Raji (cell line): ENCODE results near the gene FAM163B.

Source experiments
- POLR2A ChIP-seq: IDR thresholded peaks from 2 replicates; pipeline ENCODE4 v1.6.1; 2011; ENCODE audit warnings: low read depth, low read length, control low read depth; ENCODE audit not compliant: insufficient read depth

The FAM163B gene

GRCh38 chr9:133609311-133610098 is at the start of gene FAM163B:
Gene FAM163B, minus strand, starts transcription at chr9:133609389. Its CDS starts 29,166 bp downstream, at chr9:133580223.
- TF ChIP-seq POLR2A: no peak

DNA sequence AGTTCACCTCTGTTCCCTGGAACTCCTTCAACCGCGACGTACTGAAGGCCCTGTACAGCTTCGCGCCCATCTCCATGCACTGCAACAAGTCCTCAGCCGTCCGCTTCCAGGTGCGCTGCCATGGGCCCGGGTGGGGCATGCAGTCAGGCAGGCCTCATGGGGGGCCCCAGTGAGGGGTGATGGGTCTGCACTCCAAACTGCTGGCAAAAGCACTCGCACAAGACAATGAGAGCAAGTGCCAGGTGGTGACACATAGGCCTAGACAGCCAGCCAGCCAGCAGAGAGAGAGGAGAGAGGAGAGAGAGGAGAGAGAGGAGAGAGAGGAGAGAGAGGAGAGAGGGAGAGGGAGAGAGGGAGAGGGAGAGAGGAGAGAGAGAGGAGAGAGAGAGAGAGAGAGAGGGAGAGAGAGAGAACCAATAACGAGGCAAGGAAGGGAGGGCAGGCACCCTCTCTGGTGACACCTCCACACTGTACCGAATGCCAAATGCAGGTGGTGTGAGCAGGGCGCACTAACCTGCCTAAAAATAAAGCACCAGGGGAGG is 48.0 kb upstream of the FAM163B start:
- no peak for TF ChIP-seq POLR2A

DNA sequence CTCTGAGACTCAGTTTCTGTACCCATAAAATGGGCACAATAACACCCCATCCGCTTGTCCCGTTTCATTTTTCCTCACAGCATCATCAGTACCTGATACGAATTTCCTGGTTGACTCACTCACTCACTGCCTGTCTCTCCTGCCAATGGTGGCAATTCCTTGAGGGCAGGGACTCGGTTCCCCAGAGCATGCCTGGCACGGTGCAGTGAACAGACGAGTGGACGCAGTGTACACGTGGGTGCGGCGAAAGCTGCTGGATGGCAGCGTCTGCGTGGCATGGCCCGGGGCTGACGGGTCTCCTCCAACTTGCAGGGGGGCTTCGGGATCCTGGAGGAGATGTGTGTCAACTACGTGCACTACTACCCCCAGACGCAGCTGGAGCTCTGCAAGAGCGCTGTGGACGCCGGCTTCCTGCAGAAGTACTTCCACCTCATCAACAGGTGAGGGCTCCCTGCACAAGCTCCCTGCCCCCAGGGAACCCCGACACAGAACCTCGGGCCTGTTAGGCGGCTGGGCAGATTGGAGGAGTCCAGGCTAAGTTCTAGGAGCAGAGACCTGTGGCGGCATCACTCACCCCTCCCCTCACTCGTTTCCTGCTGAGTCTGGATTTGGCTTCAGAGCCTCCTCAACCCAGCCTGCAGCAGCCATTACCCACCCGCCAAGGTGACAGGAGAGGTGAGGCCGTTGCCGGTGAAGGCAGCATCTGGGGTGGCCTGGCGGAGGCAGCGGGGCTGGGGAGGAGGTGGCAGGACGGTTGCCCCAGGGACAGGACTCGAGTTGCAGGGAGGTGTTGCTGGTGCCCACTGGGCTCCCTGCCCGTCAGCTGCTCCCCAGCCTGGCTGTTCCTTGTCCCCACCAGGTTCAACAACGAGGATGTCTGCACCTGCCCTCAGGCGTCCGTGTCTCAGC is 47.3 kb upstream of the FAM163B start:
- TF ChIP-seq POLR2A: no peak

DNA sequence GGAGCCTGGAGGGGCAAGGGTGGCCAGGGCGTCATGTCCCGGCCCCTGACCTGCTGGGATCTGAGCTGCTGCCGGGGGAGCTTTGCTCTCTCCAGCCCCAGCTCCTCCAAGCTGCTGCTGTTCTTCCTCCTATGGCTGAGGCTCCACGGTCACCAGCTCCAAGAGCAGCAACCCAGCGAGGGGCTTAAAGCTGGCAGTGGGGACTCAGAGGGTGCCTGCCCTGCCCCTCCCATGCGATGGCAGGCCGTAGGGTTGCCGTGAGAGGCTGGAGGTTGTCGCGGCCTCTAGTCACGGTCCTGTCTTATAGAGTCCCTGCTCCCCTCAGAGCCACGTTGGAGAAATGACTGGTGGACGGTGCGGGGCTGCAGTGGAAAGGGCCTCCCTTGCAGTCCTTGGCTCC is 46.5 kb upstream of the FAM163B start:
- TF ChIP-seq POLR2A: no peak

GRCh38 chr9:133654736-133655657 is 45.8 kb upstream of the FAM163B start:
- no peak for TF ChIP-seq POLR2A

DNA sequence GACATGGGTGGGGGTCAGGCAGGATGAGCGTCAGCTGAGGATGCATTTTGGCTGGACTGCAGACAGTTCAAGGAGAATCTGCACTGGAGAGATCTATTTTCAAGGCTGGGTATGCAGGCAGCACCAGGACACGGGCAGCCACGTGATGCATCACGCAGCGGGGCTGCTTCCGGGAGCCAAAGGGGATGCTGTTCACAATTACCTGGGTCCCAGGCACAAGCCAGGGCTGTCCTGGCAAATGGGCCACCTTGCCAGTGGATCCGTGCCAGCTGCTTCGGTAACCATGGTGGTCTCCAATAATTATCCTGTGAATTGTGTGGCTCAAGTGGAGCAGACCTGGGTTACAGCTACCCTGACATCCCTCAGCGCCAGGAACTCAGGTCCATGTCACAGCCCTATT is 44.4 kb upstream of the FAM163B start:
- no peak for TF ChIP-seq POLR2A

DNA sequence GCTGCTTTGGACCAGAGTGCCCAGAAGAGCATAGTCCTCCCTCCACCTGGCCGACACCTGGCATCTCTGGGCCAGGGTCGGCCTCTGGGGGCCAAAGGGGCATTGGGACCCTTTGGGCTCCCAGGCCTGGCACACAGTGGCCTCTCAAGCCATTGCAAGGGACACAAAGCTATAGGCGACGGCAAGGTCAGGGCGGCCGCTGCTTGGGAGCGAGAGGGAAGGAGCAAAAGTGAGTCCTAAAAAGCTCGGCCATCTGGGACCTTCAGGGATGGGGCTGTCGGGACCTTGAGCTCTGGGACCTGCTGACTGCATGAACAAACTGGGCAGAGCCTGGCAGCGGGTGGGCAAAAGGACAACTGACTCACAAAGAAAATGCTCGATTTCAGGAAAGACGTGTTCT is 40.8 kb upstream of the FAM163B start:
- no peak for TF ChIP-seq POLR2A

DNA sequence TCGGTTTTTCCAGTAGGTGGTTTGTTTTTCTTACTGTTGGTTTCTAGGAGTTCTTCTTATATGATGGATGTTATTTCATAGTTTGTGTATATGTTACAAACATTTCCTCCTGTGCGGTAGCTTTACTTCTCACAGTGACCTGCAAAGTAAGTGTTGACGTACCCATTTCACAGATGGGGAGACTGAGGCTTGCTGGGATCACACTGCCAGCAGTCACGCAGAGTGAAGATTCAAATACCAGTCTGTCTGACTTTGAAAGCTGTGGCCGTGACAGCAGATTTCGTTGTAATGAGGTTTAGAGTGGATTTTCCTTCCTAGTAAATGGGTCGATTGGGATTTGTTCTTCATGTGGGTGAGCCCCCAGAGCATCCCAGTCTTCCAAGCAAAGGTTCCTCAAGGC is 40.0 kb upstream of the FAM163B start:
- no peak for TF ChIP-seq POLR2A

DNA sequence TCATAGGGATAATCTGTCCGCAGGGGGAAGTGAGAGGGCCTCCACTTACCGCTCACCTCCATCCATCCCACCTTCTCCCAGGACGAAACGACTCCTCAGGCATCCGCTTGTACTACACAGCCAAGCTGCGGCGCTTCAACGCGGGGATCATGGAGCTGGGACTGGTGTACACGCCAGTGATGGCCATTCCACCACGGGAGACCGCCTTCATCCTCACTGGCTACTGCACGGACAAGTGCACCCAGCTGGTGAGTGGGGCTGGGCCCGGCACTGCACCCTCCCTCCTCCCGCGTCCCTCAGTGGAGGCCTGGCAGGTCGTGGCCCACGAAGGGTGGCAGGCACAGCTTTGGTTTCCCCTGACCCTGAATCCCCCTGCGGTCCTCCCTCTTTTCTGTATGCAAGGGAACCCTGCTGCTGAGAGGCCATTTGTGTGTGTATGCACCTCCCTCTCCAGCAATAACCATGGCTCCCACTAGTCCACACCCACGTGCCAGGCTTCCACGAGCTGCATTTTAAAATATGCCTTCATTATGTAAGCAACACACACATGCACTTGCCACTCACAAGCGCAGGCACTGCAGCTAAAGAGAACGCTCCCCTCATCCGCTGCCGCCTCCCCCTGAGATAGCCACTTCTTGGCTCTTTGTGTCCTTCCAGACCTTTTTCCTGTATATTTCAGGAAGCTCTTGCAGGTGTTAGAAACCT is 38.7 kb upstream of the FAM163B start:
- TF ChIP-seq POLR2A: no peak

- TF ChIP-seq POLR2A: no peak
Observed at GRCh38 chr9:133647148-133647547, 38.0 kb upstream of the FAM163B start.

DNA sequence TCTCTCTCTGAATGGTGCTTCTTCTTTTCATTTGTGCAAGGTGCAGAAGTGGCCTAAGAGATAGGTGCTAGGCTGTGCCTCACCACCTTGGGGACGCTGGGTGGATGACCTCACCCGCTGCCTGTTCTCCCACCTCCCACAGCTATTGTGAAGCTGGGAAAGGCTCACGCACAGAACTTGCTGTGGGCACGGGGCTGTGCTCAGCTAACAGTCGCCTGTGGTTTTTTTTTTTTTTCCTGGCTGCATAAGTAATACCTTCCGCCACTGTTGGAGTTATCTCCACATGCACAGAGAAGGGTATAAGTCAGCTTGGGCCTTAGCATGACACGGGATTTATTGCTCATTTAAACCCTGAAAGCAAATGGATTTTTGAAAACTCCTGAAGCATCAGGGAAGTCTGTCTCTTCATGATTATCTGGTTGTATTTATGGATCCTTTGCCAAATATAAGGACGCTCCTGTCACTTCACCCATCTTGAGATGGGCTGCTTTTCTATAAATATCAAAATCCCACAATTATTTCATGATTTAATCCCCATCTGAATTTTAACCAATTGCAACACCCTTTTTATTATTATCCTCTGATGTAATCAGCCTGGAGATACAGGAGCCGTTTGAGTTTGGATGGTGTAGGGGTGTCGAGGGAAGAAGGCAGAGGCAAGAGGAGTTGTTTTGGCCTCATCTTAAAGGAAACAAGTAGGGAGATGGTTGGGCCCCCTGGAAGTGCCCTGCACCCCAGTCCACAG is 36.0 kb upstream of the FAM163B start:
- no peak for TF ChIP-seq POLR2A

GRCh38 chr9:133643978-133644760 is 35.0 kb upstream of the FAM163B start:
- no peak for TF ChIP-seq POLR2A

- no peak for TF ChIP-seq POLR2A
Observed at GRCh38 chr9:133643362-133643755, 34.2 kb upstream of the FAM163B start.
